ENCODE data around the gene IL22RA2.

The IL22RA2 gene

GRCh38 chr6:137097526-137097925 is 75.9 kb downstream of the IL22RA2 start:
- DNase-seq (ENCODE audit: low read depth in 2 of 3, low spot score in 2 of 3) = no peak

GRCh38 chr6:137097057-137097456 is 76.4 kb downstream of the IL22RA2 start:
- DNase-seq (ENCODE audit: low read depth in 2 of 3, low spot score in 2 of 3) = no peak

GRCh38 chr6:137095651-137096238 is 77.7 kb downstream of the IL22RA2 start:
- DNase-seq (ENCODE audit: low read depth in 2 of 3, low spot score in 2 of 3) = no peak

GRCh38 chr6:137095093-137095492 is 78.4 kb downstream of the IL22RA2 start:
- DNase-seq (ENCODE audit: low read depth in 2 of 3, low spot score in 2 of 3) = no peak

- DNase-seq (ENCODE audit: low read depth in 2 of 3, low spot score in 2 of 3) = no peak
Measured at GRCh38 chr6:137094411-137095008, 78.9 kb downstream of the IL22RA2 start.
